Right lobe of liver (tissue), 6 donors: ENCODE measurements around the gene RBL2. TPM values are rescaled to one million over a fixed set of nuclear protein-coding genes. Genes with fewer than 3 reads are reported as not detected.
"Not testable (repeated sequence)": the region's sequence is repeated elsewhere in the genome, so short reads cannot be mapped to it uniquely, and the experiment has no call there.

Experiments
- ATAC-seq, 4 donors: fragments of 200-7000 bp; cut with Tn5 transposase; one replicate each; pipeline ENCODE4 v1.9.1; 2020; ENCODE audit warnings: mild to moderate bottlenecking in 4 of 4, moderate library complexity in 4 of 4
- DNase-seq, 3 donors: peaks; one replicate each; pipeline ENCODE4 v3.0.0-alpha.2; 2020
- H3K27ac ChIP-seq, 3 donors: fragments of 200-600 bp; one replicate each; pipeline ENCODE4 v1.8.0; 2022
- H3K27me3 ChIP-seq, 2 donors: fragments of 200-600 bp; one replicate each; pipeline ENCODE4 v1.8.0; 2022
- H3K36me3 ChIP-seq, 4 donors: fragments of 200-600 bp; sonication (generic) in 1 of 4; one replicate each; pipeline versions ENCODE4 v1.5.1 to v1.8.0; 2017 to 2022; ENCODE audit warnings: control low read depth in 1 of 4
- H3K4me1 ChIP-seq, 4 donors: fragments of 200-600 bp; sonication (generic) in 1 of 4; one replicate each; pipeline versions ENCODE4 v1.5.1 to v1.8.0; 2017 to 2022; ENCODE audit warnings: control low read depth in 1 of 4
- H3K4me3 ChIP-seq, 3 donors: fragments of 200-600 bp; one replicate each; pipeline ENCODE4 v1.8.0; 2022
- H3K9me3 ChIP-seq, 4 donors: fragments of 200-600 bp; sonication (generic) in 1 of 4; one replicate each; pipeline versions ENCODE4 v1.5.1 to v1.8.0; 2017 to 2022; ENCODE audit warnings: control low read depth in 1 of 4
- POLR2A ChIP-seq: fragments of 450-650 bp; IDR thresholded peaks from one replicate; pipeline ENCODE4 v1.6.1; 2017; ENCODE audit warnings: antibody characterized with exemption, mild to moderate bottlenecking
- WGBS: methylation state at CpG from one replicate; pipeline ENCODE4 v1.1.6; 2018; ENCODE audit warnings: low coverage, low lambda C conversion rate; ENCODE audit not compliant: insufficient coverage; ENCODE audit errors: missing lambda C conversion rate; 5-methylcytosine and 5-hydroxymethylcytosine counted together
- intact Hi-C, 2 donors: fragments of 100-400 bp; cut with DNase I; formaldehyde crosslinking; loops; one replicate each; pipeline versions ENCODE4 v1.11.2 to v1.14.1; 2022
- total RNA-seq, 6 experiments: library from RNA; depleted of rRNA in 2 of 6; stranded (reverse); fragments of >200 nt in 2 of 6; fragmentation: NEBNext Ultra II Directional in 3 of 6; extraction: Animal tissue kit (Norgen Biotek cat#: 25700) in 3 of 6; gene quantifications; one replicate each; pipeline versions ENCODE4 v1.1.0 to v1.2.4, GENCODE V29; 2016 to 2023
- TF ChIP-seq, protein P1 (sequence below), 4 donors: fragments of 200-600 bp in 3 of 4; fragments of 450-650 bp in 1 of 4; IDR thresholded peaks; one replicate each; pipeline versions ENCODE4 v1.5.1 to v1.8.0; 2016 to 2022; ENCODE audit warnings: antibody characterized with exemption in 4 of 4, mild to moderate bottlenecking in 2 of 4
- donor health status: DM: no; HTN: yes; CAD: no.
- donor health status: DM: no; HTN: no; CAD: no.
- donor health status: DM: no; HTN: no; CAD: no.
- donor health status: DM: no; HTN: yes; CAD: no.
- donor health status: DM: no; HTN: yes; CAD: no.

RBL2 gene
- total RNA-seq, 6 experiments from 2014 or later = 26.3 to 63.1 (median 38.8) TPM

DNA sequence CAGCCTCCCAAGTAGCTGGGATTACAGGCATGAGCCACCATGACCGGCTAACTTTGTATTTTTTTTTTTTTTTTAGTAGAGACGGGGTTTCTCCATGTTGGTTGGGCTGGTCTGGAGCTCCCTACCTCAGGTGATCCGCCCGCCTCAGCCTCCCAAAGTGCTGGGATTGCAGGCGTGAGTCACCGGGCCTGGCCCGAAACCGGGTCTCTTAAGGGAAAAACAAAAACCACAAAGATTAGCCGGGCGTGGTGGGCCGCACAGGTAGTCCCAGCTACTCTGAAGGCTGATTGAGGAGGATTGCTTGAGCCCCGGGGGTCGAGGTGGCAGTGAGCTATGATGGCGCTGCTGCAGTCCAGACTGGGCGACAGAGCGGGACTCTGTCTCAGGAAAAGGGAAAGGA is 19.9 kb upstream of the RBL2 start:
- Histone ChIP-seq H3K4me3 (no peak overlapping the region), H3K36me3 (no peaks in the 10 kb centered on the region), H3K27me3 (no peaks in the 10 kb centered on the region), H3K4me1 (no peaks in the 10 kb centered on the region), H3K27ac (no peak overlapping the region), H3K9me3 (no peaks in the 10 kb centered on the region)
- no peak for DNase-seq
- TF ChIP-seq, protein P1, sequence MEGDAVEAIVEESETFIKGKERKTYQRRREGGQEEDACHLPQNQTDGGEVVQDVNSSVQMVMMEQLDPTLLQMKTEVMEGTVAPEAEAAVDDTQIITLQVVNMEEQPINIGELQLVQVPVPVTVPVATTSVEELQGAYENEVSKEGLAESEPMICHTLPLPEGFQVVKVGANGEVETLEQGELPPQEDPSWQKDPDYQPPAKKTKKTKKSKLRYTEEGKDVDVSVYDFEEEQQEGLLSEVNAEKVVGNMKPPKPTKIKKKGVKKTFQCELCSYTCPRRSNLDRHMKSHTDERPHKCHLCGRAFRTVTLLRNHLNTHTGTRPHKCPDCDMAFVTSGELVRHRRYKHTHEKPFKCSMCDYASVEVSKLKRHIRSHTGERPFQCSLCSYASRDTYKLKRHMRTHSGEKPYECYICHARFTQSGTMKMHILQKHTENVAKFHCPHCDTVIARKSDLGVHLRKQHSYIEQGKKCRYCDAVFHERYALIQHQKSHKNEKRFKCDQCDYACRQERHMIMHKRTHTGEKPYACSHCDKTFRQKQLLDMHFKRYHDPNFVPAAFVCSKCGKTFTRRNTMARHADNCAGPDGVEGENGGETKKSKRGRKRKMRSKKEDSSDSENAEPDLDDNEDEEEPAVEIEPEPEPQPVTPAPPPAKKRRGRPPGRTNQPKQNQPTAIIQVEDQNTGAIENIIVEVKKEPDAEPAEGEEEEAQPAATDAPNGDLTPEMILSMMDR (IDR thresholded peaks at IDR 0.05) = no peak
- TF ChIP-seq POLR2A = no peak
- intact Hi-C loops = no loop called here
- no peak for ATAC-seq
- 96% methylated on average over 10 of the region's 16 CpGs for WGBS

DNA sequence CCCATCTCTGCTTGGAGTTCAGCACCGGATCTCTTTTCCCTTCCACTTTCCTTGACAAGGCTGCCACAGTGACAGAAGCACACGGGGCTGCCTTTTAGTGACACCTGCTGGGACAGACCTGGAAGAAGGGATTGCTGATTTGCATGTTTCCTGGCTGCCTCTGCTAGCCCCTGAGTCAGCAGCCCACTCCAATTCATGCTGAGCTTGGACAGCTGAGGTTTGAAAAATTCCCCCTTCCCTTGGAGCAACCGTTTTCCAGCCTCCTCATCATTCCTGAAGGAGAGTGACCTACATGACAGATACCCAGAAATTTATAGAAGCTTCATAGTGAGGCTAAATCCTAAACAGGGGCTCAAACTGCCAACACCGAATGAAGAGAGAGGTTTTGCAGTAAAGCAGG is 18.8 kb upstream of the RBL2 start:
- Histone ChIP-seq H3K27ac (no peak overlapping the region), H3K36me3 (no peaks in the 10 kb centered on the region), H3K4me1 (no peaks in the 10 kb centered on the region), H3K27me3 (no peaks in the 10 kb centered on the region), H3K9me3 (no peaks in the 10 kb centered on the region), H3K4me3 (no peak overlapping the region)
- intact Hi-C loops = no loop called here
- TF ChIP-seq, protein P1 (IDR thresholded peaks at IDR 0.05) = peak in 1 of 4 donors; percentile 9
- no peak for TF ChIP-seq POLR2A
- peak in 1 of 4 donors; percentile 43 for ATAC-seq
- DNase-seq = no peak
- 10% methylated on average over 4 of the region's 4 CpGs for WGBS

GRCh38 chr16:53417011-53417410 is 17.3 kb upstream of the RBL2 start:
- no peak for ATAC-seq
- H3K27me3 ChIP-seq = no peaks in the 10 kb centered on the region
- no peaks in the 10 kb centered on the region for H3K36me3 ChIP-seq
- TF ChIP-seq, protein P1 (IDR thresholded peaks at IDR 0.05) = no peak
- TF ChIP-seq POLR2A = no peak
- 67% methylated on average over 4 of the region's 4 CpGs for WGBS
- intact Hi-C loops = no loop called here
- DNase-seq = no peak
- H3K9me3 ChIP-seq = no peaks in the 10 kb centered on the region
- no peak overlapping the region for H3K4me3 ChIP-seq
- no peak overlapping the region for H3K27ac ChIP-seq
- no peaks in the 10 kb centered on the region for H3K4me1 ChIP-seq

DNA sequence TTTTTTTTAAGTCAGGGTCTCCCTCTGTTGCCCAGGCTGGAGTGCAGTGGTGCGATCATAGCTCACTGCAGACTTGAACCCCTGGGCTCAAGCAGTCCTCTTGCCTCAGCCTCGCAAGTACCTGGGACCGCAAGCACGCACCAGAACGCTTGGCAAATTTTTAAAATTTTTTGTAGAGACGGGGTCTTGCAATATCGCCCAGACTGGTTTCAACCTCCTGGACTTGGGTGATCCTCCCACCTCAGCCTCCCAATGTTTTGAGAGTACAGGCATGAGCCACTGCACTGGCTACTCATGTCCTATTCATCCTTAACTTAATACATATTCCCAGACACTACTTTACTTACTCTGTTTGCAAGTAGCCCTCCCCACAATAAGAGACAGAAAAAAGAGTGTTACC is 16.3 kb upstream of the RBL2 start:
- Histone ChIP-seq H3K4me3 (no peak overlapping the region), H3K9me3 (no peaks in the 10 kb centered on the region), H3K36me3 (no peaks in the 10 kb centered on the region), H3K4me1 (no peaks in the 10 kb centered on the region), H3K27me3 (no peaks in the 10 kb centered on the region), H3K27ac (no peak overlapping the region)
- DNase-seq (no peak), ATAC-seq (no peak)
- intact Hi-C loops = no loop called here
- WGBS = 87% methylated on average over 4 of the region's 7 CpGs
- TF ChIP-seq, protein P1 (IDR thresholded peaks at IDR 0.05) = no peak
- TF ChIP-seq POLR2A = no peak

DNA sequence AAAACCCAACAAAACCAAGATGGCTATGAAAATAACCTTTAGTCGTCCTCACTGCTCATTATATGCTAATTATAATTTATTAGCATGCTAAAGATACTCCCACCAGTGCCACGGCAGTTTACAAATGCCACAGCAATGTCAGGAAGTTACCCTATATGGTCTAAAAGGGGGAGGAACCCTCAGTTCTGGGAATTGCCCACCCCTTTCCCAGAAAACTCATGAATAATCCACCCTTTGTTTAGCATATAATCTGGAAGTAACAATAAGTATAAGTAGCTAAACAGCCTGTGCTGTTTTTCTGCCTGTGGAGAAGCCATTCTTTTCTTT is 14.9 kb upstream of the RBL2 start:
- DNase-seq, H3K4me3 ChIP-seq, ATAC-seq, H3K4me1 ChIP-seq, H3K27me3 ChIP-seq, H3K27ac ChIP-seq, H3K9me3 ChIP-seq, intact Hi-C loops, H3K36me3 ChIP-seq: not testable (repeated sequence)
- WGBS = 44% methylated on average over 2 of the region's 2 CpGs
